NOMO-1 treated with dmso at 0.1 percent for 144 hours (cell line): ENCODE measurements around the gene SLC16A2.
A peak's percentile ranks its signal among the peaks of the same experiment; 100 is the strongest.
"Not testable (repeated sequence)": the region's sequence is repeated elsewhere in the genome, so short reads cannot be mapped to it uniquely, and the experiment has no call there.

Experiments
- DNase-seq: peaks from one replicate; lab custom pipeline; 2025; ENCODE audit not compliant: unreplicated experiment; lab: John Stamatoyannopoulos, UW

Gene SLC16A2

DNA sequence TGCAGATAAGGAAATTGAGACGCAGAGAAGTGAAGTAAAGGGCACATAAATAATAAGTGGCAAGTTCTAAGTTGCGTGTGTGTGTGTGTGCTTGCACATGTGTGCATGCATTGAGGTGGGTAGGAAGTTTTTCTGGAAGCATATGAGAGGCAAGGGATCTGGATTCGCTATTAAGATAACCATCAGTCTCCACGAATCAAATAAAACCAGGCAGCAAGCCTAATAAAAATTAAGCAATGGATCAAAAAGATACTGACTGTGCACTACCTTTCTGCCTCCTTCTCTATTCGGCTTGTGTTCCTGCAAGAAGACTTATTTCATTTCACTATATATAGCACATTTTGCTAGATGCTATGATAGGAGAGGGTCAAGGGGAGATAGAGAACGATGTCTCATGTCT lies 23.8 kb downstream of the SLC16A2 start:
- DNase-seq = no peak

DNA sequence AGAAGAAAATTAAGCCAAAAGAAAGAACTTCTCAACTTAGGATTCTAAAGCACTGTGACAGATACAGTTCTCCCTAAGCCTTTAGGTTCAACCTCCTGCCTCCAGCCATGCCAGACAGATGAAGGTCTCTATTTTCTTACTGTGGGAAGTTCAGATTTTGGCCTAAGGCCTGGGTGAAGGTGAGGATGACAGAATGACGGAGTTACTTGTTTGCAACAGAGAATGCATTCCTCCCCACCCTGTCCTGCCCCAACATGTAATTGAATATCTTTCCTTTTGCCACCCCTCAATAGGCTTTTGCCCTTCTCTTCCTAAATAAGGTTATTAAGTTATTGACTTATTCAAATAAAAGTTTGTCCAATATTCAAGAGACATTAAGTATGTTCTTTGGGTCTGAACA lies 25.6 kb downstream of the SLC16A2 start:
- no peak for DNase-seq

DNA sequence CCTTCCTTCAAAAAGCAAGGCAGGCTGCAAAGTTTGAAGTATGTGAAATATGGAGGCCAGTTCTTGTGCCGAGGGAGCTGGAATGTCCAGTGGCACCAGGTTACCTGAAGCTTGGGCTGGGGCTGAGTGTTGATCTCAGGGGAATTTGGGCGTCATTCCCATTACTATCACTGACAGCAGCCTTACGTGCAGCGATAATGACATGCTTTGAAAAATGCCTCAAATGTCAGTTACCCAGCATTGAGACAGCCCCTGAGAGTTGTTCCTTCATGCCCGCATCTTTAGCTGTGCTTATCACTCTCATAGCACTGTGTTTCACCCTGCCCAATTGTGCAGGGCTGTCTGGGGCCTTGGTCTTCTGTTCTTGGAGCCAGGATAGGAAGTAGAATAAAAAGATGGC lies 27.4 kb downstream of the SLC16A2 start:
- no peak for DNase-seq

DNA sequence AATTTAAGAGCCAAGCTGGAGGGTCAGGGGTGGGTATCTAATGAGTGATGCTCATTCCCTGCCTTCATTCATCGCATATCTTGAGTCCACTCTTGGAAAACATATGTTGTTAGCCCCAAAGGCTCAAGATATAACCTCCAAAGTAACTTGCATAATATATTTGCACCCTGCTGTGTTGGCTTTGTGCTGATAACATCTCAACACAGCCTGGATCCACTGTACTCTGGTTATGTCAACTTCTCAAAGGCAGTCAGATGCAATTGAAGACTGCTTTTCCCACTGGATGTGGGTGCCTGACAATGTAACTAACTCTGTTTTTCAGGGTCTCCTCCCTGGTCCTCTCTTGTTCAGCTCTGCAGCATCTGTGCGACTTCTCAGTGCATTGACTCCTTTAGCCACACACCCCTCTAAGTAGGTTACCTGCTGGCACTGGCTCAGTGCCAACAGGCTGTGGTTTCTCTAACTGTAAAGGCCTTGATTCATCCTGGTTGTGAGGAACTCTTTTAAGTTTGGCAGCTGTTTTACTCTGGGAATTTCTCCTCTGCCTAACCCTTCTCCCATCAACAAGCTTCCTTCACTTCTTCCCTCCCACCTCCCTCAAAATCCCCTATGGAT lies 28.1 kb downstream of the SLC16A2 start:
- no peak for DNase-seq

DNA sequence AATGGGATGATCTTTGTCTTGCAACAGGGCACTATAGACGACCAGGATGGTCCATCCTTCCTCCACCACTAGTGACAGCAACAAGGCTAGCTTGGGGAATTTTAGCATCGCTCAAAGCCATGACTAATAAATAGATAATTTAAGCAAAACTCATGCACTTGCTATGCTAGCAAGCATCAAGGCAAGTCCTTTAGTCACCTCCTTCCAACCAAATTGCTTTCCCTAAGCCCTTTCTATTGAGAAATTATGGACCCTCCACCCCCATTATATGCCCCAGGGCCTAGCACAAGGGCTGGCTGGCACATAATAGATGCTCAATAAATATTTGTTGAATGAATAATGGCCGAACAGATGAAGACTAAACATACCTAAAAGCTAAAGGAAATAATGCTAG lies 28.6 kb downstream of the SLC16A2 start:
- DNase-seq = no peak

DNA sequence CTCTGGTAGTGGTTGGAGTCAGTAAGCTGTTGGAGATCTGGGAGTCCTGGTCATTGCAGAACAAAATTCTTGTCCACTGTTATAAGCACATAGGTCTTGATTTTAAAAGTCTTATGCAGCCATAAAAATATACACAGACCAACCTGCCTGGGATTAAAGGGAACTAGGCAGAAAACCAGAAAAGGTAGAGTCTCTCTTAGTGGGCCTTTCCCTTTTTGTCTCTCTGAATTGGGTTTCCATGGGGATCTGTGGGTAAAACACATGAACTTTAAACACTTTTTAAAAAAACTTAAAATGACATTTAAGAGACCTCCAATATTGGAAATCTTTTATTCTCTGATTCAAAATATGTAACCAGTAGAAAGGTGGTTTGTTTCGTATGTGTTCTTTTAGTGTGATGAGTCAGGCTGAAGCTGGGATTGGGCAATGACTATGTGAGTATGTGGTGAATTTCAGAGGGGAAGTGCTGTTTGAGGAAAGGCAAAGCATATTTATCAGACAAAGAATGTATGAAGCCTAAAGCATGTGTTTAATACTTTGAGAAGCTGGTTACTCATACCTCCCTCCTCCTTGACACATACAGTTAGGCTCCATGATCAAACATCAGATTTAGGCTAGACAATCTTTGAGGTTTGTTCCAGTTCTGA lies 29.6 kb downstream of the SLC16A2 start:
- peak; percentile 48 for DNase-seq

DNA sequence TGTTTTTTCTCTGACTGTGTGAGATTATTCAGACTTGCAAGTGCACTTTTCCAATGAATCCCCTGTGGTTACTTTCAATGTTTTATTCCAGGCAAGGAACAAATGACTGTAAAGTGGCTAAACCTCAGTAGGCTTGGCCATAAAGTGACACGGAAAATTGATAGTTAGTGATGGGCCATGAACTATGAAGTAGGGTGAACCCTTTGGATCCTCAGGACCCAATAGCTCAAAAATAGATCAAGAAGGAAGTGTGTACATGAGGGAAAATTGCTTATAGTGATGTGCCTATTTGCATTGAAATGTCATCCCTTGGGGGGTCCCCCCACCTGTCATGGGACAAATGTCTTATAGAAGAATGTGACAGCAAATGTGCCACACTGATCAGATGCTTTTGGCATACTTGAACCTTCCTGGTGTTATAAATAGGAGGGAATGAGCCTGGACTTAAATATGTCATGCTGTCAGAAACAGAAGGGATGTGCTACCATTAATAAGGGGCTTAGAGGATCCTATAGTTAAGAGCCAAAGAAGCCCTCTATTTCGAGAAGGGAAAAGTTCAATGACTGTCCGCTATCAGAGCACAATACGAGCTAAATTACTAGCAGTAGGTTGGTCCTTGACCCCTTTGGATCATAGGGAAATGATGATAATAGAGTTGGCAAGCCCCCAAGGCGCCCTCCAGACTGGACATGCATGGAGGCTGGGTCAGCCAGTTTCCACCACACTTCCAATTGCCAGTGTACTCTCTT lies 30.3 kb downstream of the SLC16A2 start:
- DNase-seq = no peak

DNA sequence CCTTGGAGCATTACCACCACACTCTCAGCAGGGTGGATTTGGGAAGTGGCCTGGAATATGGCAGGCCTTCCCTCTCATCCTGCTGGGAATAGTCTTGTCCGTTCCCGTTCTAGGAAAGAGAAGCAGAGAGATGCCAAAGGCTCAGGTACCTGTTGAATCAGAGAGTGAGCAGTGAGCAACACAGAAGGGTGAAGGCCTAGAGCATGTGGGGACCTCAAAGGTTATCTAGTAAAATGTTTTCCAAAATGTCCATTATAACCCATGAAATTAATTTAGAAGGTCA lies 30.8 kb downstream of the SLC16A2 start:
- DNase-seq = no peak

DNA sequence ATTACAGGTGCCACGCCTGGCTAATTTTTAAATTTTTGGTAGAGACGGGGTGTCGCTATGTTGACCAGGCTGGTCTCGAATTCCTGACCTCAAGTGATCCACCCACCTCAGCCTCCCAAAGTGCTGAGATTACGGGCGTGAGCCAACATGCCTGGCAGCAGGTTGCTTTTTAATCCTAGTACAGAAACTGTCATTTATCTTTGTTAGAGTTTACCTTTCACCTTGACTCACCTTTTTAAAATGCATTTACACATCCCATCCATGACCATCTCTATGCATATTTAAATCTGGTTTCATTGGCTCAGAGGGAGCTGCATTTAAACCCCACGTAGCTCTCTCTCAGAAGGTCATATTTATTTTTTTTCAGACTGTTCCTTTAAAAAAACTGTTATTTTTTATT lies 31.9 kb downstream of the SLC16A2 start:
- no peak for DNase-seq

DNA sequence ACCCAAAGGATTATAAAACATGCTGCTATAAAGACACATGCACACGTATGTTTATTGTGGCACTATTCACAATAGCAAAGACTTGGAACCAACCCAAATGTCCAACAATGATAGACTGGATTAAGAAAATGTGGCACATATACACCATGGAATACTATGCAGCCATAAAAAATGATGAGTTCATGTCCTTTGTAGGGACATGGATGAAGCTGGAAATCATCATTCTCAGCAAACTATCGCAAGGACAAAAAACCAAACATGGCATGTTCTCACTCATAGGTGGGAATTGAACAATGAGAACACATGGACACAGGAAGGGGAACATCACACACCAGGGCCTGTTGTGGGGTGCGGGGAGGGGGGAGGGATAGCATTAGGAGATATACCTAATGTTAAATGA lies 32.9 kb downstream of the SLC16A2 start:
- DNase-seq = not testable (repeated sequence)

DNA sequence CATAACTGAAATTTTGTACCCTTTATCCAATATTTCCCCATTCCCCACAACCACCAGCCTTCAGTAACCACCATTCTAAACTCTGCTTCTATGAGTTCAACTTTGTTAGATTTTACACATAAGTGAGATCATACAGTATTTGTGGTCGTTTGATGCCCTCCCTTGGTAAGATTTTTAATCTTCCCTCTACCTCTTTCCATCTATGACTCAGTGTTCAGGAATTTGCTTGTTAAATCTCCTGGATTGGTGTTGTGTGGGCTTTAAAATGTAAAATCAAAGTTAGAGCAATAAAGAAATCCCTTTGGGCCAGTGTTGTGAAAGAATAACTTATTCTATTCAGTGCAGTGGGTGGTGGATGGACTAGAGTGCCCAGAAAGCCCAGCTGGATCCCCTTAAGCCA lies 37.4 kb downstream of the SLC16A2 start:
- DNase-seq = no peak

DNA sequence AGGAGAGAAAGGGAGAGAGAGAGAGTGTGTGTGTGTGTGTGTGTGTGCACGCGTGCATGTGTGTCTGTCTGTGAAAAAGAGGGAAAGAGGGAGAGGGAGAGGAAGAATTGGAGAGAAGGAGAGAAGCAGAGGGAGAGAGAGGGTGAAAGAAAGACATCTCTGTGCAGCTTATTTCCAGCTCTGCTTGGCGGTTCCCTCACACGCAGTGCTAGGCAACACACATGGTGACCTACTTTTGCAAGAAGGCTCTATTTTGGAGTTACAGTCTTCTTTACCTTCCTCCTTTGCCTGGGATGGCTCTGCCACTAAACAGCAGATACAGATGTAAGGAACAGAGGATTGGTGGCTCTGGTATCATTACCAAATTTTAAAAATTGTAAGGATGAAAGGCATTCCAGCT lies 40.1 kb downstream of the SLC16A2 start:
- DNase-seq = no peak

DNA sequence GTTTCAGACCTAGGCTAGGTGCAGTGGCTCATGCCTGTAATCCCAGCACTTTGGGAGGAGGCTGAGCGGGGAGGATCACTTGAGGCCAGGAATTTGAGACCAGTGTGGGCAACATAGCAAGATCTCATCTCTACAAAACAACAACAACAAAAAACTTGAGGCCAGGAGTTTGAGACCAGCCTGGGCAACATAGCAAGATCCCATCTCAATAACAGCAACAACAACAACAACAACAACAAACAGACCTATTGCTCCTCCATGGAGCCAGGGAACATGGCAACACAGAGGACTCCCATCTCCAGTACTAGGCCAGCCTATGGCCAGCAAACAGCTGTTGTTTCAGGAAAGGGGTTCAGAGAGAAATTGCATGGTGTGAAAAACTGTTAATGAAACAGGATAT lies 43.4 kb downstream of the SLC16A2 start:
- DNase-seq = no peak

DNA sequence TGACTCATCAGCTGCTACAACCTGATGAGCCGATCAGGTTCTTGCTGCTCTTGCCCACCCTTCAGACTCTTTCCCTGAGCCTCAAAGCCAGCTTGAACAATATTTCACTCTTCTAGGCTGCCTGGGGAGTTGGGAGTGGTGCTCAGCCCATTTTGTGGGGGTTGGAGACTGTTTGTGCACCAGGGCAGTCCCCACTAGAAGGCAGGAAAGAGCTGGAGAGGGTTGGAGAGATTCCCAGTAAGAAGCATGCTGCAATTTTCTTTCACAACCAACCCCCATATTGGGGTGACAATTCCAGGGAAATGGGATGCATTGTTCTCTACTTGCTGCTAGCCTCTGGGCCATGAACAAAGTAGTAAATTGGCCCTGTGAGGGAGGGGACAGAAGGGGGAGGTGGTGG lies 44.1 kb downstream of the SLC16A2 start:
- no peak for DNase-seq

DNA sequence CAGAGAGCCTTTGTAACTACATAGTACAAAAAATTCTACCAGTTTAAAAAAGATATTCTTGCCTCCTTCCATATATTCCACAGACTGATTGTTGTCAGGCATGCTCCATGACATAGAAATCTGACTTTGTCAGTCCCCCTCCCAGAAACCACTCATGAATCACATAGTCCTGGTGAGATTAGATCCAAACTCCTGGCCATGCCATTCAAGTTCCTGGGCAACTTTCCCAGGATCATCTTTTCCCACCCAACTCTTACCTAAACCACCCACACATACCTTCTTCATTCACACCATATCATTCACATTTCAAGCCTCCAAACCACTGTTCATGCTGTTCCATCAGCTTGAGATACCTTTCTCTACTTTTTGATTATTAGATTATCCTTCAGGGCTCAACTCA lies 46.4 kb downstream of the SLC16A2 start:
- DNase-seq = no peak

DNA sequence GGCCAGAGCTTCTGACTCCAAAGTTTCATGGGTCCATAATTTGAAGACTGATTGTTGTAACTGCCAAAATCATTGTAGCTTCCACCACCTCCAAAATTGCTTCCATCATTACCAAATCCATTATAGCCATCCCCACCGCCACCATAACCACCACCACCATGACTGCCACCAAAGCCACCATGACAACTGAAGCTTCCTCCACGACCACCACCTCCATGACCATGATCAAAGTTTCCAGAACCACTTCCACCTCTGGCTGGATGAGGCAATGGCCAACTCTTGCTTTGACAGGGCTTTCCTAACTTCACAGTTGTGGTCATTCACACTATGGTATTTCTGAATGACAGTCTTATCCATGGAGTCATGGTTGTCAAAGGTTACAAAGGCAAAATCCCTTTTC lies 51.8 kb downstream of the SLC16A2 start:
- not testable (repeated sequence) for DNase-seq

DNA sequence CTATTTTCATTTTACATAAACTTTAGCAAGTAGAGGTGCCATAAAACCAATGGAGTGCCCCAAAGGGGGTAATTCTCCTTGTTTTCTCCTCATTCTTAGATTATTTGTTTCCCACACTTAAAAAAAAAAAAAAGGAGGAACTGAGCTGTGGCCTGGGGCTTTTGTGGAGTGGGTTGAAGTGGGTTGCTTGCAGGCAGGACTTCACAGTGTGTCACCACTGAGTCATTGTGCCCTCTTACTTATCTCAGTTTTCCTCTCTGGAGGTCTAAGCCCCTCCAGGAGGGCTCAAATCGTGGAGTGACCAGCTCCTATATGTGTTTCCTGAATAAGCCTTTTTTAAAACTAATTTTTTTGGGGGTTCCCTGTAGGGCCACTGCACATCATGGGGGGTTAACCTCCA lies 69.0 kb downstream of the SLC16A2 start:
- no peak for DNase-seq

DNA sequence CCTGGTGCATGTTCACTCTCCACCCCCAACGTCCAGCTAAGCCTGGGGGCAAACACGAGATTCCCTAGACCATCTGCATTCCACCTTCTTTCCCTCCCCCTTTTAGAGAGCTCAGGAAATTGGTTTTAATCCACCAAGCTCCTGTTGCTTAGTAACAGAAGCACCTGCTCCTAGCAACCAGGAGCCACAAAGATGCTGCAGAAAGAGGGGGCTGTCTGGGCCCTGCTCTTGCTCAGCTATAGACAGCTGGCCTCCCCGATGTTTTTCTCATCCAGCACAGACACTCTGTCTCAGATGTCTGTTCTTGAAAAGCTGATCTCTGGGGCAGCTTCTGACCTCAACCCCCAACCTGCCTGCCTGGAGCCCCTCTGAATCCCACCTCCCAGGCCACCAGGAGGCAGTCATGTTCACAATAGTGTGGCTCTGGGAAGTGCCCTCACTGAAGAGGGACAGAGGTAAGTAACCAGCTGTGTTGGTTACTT lies 71.5 kb downstream of the SLC16A2 start:
- no peak for DNase-seq

DNA sequence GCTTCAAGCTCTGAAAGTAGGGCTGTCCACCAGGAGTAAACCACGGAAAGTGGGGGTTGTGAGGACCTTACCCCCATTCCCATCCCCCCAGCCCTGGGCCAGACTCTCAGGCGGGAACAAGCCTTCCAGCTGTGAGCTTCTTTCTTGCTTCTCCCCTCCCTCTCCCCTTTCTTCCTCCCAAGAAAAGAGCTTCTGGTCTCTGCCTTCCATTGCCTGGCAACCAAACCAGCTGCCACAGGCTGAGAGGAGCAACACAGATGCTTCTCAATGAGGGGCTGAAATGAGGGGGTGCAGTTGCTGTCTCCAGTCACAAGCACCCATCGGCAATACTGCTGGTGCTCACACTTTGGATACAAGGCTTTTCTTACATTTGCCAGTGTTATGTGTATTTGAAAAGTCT lies 72.5 kb downstream of the SLC16A2 start:
- no peak for DNase-seq

DNA sequence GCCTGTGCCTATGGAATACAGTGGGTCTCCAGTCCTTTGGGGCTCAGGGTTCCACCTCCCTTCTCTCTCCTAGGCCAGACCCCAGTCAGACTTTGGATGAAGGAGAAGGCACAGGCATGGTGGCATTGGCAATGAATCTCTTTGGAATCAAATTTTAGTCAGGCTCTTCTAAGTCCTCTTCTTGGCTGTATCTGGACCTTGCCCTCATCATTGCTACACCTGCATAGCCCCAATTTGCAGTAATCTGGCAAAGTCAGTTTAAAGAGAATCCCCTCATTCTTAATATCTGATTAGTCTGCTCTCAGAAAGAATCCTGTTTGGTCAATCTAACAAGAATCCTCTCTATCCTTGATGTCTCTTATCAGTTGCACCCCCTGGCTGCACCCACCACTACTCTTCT lies 77.6 kb downstream of the SLC16A2 start:
- no peak for DNase-seq

DNA sequence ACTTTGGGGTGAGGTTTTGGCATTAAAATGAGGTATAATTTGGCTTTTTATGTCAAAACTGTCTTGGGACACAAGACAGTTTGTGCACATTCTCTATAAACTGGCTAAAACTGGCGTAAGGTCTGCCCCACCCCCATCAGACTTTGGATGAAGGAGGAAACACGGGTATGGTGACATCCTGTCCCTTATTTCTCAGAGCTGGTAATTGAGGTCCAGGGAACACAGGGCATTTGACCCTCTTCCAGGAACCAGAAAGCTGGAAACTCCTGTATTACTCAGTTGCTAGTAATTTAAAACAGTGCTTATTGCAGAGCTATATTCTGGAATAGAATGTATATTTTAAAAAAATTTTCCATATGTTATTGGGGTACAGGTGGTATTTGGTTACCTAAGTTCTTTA lies 78.8 kb downstream of the SLC16A2 start:
- no peak for DNase-seq

DNA sequence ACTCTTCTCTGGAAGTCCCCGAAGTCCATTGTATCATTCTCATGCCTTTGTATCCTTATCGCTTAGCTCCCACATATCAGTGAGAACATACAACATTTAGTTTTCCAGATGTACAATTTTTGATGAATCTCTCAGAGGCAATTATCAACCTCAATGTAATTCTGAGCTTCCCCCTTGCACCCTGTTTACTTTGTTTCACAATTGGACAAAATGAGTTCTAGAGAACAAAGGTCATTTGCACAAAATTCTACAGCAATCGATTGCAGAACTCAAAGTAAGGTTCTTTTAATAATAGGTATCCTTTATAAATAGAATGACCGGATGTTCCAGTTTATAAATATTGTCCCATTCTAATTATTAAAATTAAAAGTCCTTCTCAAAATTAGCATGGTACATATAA lies 79.3 kb downstream of the SLC16A2 start:
- no peak for DNase-seq

DNA sequence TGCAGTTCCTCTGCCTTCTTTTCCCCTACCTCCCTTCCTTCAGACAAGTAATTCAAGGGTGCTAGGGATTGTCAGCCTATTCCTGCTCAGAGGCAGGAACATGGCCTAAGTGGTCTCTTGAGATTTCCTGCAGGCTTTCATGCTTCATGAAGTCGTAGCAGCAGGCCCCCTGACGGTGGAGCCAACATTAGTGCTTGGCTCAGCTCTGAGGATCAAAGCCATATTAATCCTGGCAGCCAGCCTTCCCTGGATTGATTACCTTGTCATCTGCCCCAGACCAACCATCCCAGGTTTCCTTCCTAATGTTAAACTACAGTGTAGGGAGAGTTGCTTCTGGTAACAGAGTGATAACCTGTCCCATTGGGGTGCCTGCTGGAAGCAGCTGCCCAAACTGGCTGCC lies 84.1 kb downstream of the SLC16A2 start:
- DNase-seq = no peak
